Caco-2 (cell line): ENCODE results near the gene LKAAEAR1. TPM values are rescaled to one million over a fixed set of nuclear protein-coding genes. Genes with fewer than 3 reads are reported as not detected.

Source experiments
- BruUV-seq: library from RNA; stranded (reverse); fragments of 400-500 nt; replicated peaks from 2 replicates; lab custom pipeline; 2021; lab: Mats Ljungman, UMichigan
- CTCF ChIA-PET: fragments of 300-600 bp; sonication (Branson Sonifier 250); formaldehyde crosslinking; loops from one replicate; lab custom pipeline; 2022; ENCODE audit warnings: antibody characterized with exemption; lab: Charles Lee
- POLR2A ChIA-PET: fragments of 300-600 bp; sonication (Branson Sonifier 250); formaldehyde crosslinking; loops from one replicate; lab custom pipeline; 2022; ENCODE audit warnings: antibody characterized with exemption; lab: Charles Lee
- DNase-seq, 2 experiments: peaks; one replicate each; pipeline versions ENCODE4 v3.0.0 to v3.0.0-alpha.2; 2020 to 2022
- H3K27me3 ChIP-seq: replicated peaks from 2 replicates; pipeline ENCODE4 v1.6.0; 2011; ENCODE audit warnings: low read length; ENCODE audit not compliant: control insufficient read depth, insufficient read depth
- H3K36me3 ChIP-seq: 2 replicates; pipeline ENCODE4 v1.5.1; 2011; ENCODE audit warnings: low read length; ENCODE audit not compliant: control insufficient read depth, insufficient read depth
- H3K4me1 ChIP-seq: fragments of 250-450 bp; sonication (Bioruptor Pico); 2 replicates; pipeline ENCODE4 v1.5.1; 2020; ENCODE audit warnings: mild to moderate bottlenecking
- H3K4me3 ChIP-seq: 2 replicates; pipeline ENCODE4 v1.5.1; 2011; ENCODE audit warnings: low read depth, mild to moderate bottlenecking, control low read depth, low read length
- H3K9me3 ChIP-seq: fragments of 250-450 bp; sonication (Bioruptor Pico); 2 replicates; pipeline ENCODE4 v1.5.1; 2020; ENCODE audit warnings: mild to moderate bottlenecking, moderate library complexity
- H3K27ac Mint-ChIP-seq: one replicate; pipeline ENCODE4 v1.8.0; 2022; ENCODE audit warnings: mixed read lengths; ENCODE audit not compliant: unreplicated experiment
- H3K27me3 Mint-ChIP-seq: one replicate; pipeline ENCODE4 v1.8.0; 2022; ENCODE audit warnings: mixed read lengths; ENCODE audit not compliant: insufficient read depth, unreplicated experiment
- H3K36me3 Mint-ChIP-seq: one replicate; pipeline ENCODE4 v1.8.0; 2022; ENCODE audit warnings: mild to moderate bottlenecking, mixed read lengths; ENCODE audit not compliant: insufficient read depth, unreplicated experiment
- H3K4me1 Mint-ChIP-seq: one replicate; pipeline ENCODE4 v1.8.0; 2022; ENCODE audit warnings: low read depth, mixed read lengths; ENCODE audit not compliant: unreplicated experiment
- H3K4me3 Mint-ChIP-seq: one replicate; pipeline ENCODE4 v1.8.0; 2022; ENCODE audit warnings: mild to moderate bottlenecking, moderate library complexity, mixed read lengths; ENCODE audit not compliant: unreplicated experiment
- H3K9me3 Mint-ChIP-seq: one replicate; pipeline ENCODE4 v1.8.0; 2022; ENCODE audit warnings: mixed read lengths; ENCODE audit not compliant: unreplicated experiment
- CTCF ChIP-seq, 2 experiments: fragments of 200-600 bp in 1 of 2; IDR thresholded peaks; 1 replicate in 1 of 2; 2 replicates in 1 of 2; pipeline versions ENCODE4 v1.5.1 to v1.8.0; 2011 to 2022; ENCODE audit warnings: antibody characterized with exemption in 1 of 2, control low read depth in 1 of 2, inconsistent platforms in 1 of 2, low read depth in 1 of 2, low read length in 1 of 2, mild to moderate bottlenecking in 1 of 2, moderate library complexity in 1 of 2; ENCODE audit not compliant: insufficient read depth in 1 of 2, severe bottlenecking in 1 of 2, unreplicated experiment in 1 of 2
- intact Hi-C: fragments of 100-400 bp; cut with micrococcal nuclease; formaldehyde crosslinking; loops from one replicate; pipeline ENCODE4 v1.10.0; 2022; ENCODE audit not compliant: unreplicated experiment
- total RNA-seq: library from RNA; stranded (reverse); gene quantifications from 2 replicates; pipeline ENCODE4 v1.2.3, GENCODE V29; 2022

The LKAAEAR1 gene
- total RNA-seq, 1 experiment from 2014 or later = not detected

DNA sequence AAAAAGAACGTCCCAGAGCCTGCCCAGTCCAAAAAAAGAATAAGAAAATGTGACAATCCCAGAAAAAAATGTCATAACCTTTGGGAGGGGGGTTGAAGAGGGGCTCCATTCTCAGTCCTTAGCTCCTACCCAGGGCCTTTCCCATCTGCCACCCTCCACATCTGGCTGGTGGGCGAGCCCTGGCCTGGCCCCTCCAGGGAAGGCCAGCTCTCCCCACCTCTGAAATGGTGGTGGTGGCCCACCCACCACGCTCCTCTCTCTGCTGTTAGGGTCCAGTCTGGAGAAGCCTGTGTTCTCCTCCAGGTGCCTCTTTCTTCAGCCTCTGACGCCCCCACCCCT, 5.3 kb downstream of the LKAAEAR1 start:
- Histone ChIP-seq H3K9me3 (no peaks in the 10 kb centered on the region), H3K4me1 (peaks cover 26% of the 10 kb centered on the region), H3K4me3 (peak overlapping the region; percentile 96), H3K27me3 (no peaks in the 10 kb centered on the region; the same call in 1 of the 2 replicates), H3K36me3 (no peaks in the 10 kb centered on the region)
- DNase-seq = no peak
- no peak for TF ChIP-seq CTCF (IDR thresholded peaks at IDR 0.05; ENCODE audit: insufficient read depth in 1 of 2, low read depth in 1 of 2, low read length in 1 of 2, severe bottlenecking in 1 of 2, unreplicated experiment in 1 of 2)
- peaks cover 17% of the 10 kb centered on the region for H3K4me1 Mint-ChIP-seq
- intact Hi-C loops = loop anchor here (2.0 kb wide), 1 partner anchor 16 kb away; the partner anchor contains the start of gene TCEA2
- ChIA-PET POLR2A (interaction anchor here (0.5 to 1.8 kb wide), 5 partner anchors 16 to 1285 kb away, joined by 3 to 10 read pairs (median 6); partner anchors contain the start of gene TCEA2), CTCF (interaction anchor here (0.5 to 1.9 kb wide), 7 partner anchors 9 to 548 kb away, joined by 3 to 15 read pairs (median 5); partner anchors contain the start of gene TCEA2)
- peak overlapping the region; percentile 75 for H3K27ac Mint-ChIP-seq
- BruUV-seq = TSS peak; percentile 41
- H3K27me3 Mint-ChIP-seq = no peaks in the 10 kb centered on the region
- peak overlapping the region; percentile 88 for H3K4me3 Mint-ChIP-seq
- no peaks in the 10 kb centered on the region for H3K36me3 Mint-ChIP-seq
- no peaks in the 10 kb centered on the region for H3K9me3 Mint-ChIP-seq

DNA sequence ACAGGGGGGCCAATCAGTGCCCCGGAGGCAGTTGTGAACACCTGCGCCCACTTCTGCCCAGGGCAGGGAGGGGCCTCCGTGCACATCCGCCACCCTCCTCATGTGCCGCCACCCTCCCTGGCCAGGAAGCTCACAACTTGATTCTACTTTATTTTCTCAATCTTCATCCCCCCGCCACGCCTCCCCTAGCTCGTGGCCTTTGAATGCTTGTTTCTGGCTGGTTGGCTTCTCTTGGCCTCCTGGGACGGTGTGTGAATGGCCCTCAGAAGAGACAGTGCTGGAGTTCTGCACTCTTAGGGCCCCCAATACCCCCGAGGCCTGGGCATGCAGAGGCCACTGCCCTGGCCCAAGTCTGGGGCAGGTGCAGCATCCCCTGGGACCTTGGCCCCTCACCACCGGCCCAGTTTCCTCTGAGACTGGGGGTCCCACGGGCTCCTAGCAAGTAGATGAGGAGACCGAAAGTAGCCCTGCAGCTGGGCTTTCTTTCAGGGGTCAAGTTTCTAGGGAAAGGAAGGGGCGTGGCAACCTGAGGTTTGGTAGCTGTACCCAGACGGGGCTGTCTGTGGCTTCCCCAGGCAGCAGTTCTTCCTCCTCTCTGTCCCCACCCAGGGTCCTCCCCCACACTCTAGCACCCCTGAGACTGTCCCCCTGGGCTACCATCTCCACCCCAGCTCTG, 6.2 kb downstream of the LKAAEAR1 start:
- peaks cover 17% of the 10 kb centered on the region for H3K4me1 Mint-ChIP-seq
- intact Hi-C loops = loop anchor here (2.0 kb wide), 1 partner anchor 15 kb away; the partner anchor contains the start of gene TCEA2
- TF ChIP-seq CTCF (IDR thresholded peaks at IDR 0.05; ENCODE audit: insufficient read depth in 1 of 2, low read depth in 1 of 2, low read length in 1 of 2, severe bottlenecking in 1 of 2, unreplicated experiment in 1 of 2) = no peak
- H3K9me3 Mint-ChIP-seq = no peaks in the 10 kb centered on the region
- peaks cover 20% of the 10 kb centered on the region for H3K4me1 ChIP-seq
- H3K27me3 Mint-ChIP-seq = no peaks in the 10 kb centered on the region
- H3K27me3 ChIP-seq = no peaks in the 10 kb centered on the region; the same call in 1 of the 2 replicates
- H3K27ac Mint-ChIP-seq = no peak overlapping the region
- BruUV-seq = no TSS peak
- H3K9me3 ChIP-seq = no peaks in the 10 kb centered on the region
- ChIA-PET CTCF (interaction anchor here (0.6 kb wide), 1 partner anchor 18 kb away, joined by 9 read pairs; no protein-coding TSS in a partner anchor), POLR2A (no interaction called here)
- peak overlapping the region; percentile 96; the same call in 1 of the 2 replicates for H3K4me3 ChIP-seq
- DNase-seq = no peak
- H3K36me3 Mint-ChIP-seq = no peaks in the 10 kb centered on the region
- no peaks in the 10 kb centered on the region for H3K36me3 ChIP-seq
- H3K4me3 Mint-ChIP-seq = peak overlapping the region; percentile 88

GRCh38 chr20:64077541-64077875, 6.7 kb downstream of the LKAAEAR1 start:
- intact Hi-C loops = no loop called here
- Mint-ChIP-seq H3K27me3 (no peaks in the 10 kb centered on the region), H3K4me1 (peaks cover 17% of the 10 kb centered on the region), H3K9me3 (no peaks in the 10 kb centered on the region), H3K36me3 (no peaks in the 10 kb centered on the region), H3K27ac (no peak overlapping the region), H3K4me3 (no peak overlapping the region)
- DNase-seq = no peak
- H3K27me3 ChIP-seq = no peaks in the 10 kb centered on the region; the same call in 1 of the 2 replicates
- H3K4me3 ChIP-seq = no peak overlapping the region
- no TSS peak for BruUV-seq
- H3K36me3 ChIP-seq = no peaks in the 10 kb centered on the region
- CTCF ChIA-PET = interaction anchor here (1.0 kb wide), 1 partner anchor 42 kb away, joined by 3 read pairs; no protein-coding TSS in a partner anchor
- no peak for TF ChIP-seq CTCF (IDR thresholded peaks at IDR 0.05; ENCODE audit: insufficient read depth in 1 of 2, low read depth in 1 of 2, low read length in 1 of 2, severe bottlenecking in 1 of 2, unreplicated experiment in 1 of 2)
- H3K4me1 ChIP-seq = peaks cover 18% of the 10 kb centered on the region
- no peaks in the 10 kb centered on the region for H3K9me3 ChIP-seq
- POLR2A ChIA-PET = no interaction called here
